ENCODE measurements around the gene TSC22D1.

TSC22D1 gene

GRCh38 chr13:44451126-44451525 lies 125.0 kb downstream of the TSC22D1 start:
- ChIA-PET POLR2A (no interaction called here), CTCF (interaction anchor here (1.0 to 2.5 kb wide), 4 partner anchors 12 to 543 kb away, joined by 3 to 8 read pairs (median 6); no protein-coding TSS in a partner anchor)
- TF ChIP-seq CTCF (IDR thresholded peaks at IDR 0.05; ENCODE audit: insufficient read depth, low read length, missing control alignments), result no peak
- H3K4me3 ChIP-seq (ENCODE audit: low read depth, low read length), result no peak overlapping the region
- DNase-seq (ENCODE audit: low read depth, low spot score), result no peak

GRCh38 chr13:44449999-44450821 lies 125.9 kb downstream of the TSC22D1 start:
- no peak for DNase-seq (ENCODE audit: low read depth, low spot score)
- CTCF ChIA-PET, result interaction anchor here (2.4 to 2.5 kb wide), 2 partner anchors 11 to 13 kb away, joined by 8 to 14 read pairs; no protein-coding TSS in a partner anchor
- no peak for TF ChIP-seq CTCF (IDR thresholded peaks at IDR 0.05; ENCODE audit: insufficient read depth, low read length, missing control alignments)

DNA sequence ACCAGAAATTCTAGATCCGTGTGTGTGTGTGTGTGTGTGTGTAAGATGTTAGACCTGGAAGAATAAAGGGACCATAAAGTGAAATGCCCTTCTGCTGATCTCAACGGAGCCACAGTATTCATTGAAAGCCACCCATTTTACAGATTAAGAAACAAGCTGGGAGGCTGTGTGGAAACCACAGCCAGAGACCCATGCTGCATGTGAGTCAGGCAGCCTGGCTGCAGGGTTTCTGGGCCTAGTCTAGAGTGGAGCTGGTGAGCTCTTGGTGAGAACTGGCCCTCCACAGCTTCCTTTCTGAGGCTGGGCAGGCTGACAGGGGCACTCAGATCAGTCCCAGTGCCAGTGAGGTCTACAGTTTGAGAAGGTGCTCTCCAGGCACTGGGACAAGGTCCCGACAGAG lies 127.3 kb downstream of the TSC22D1 start:
- ChIA-PET CTCF (interaction anchor here (0.6 to 2.4 kb wide), 4 partner anchors 11 to 543 kb away, joined by 3 to 14 read pairs (median 3); no protein-coding TSS in a partner anchor), POLR2A (no interaction called here)
- no peak for DNase-seq (ENCODE audit: low read depth, low spot score)

More at GRCh38 chr13:44449999-44450821, 125.9 kb downstream of the TSC22D1 start:
- POLR2A ChIA-PET, result no interaction called here
- no peak overlapping the region for H3K4me3 ChIP-seq (ENCODE audit: low read depth, low read length)

DNA sequence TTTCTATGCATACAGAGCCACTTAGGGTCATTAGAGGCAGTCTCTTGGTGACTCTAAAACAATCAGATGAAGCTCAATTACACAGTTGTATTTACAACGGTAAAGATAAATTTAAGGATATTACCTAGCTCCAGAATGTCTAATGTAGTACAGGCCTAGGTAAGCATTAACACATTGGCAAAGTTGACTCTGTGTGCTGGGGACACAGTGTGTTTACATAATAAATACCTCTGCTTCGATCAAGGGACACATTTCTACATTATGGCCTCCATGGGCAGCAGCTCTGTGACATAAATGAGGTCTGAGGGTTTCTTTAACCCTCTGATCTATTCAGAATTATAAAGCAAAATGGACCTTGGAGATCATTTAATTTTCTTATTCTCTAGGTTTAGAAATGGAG lies 127.8 kb downstream of the TSC22D1 start:
- ChIA-PET POLR2A (no interaction called here), CTCF (interaction anchor here (0.6 to 2.4 kb wide), 3 partner anchors 11 to 543 kb away, joined by 3 to 14 read pairs (median 3); no protein-coding TSS in a partner anchor)
- no peak overlapping the region for H3K4me3 ChIP-seq (ENCODE audit: low read depth, low read length)
- no peak for DNase-seq (ENCODE audit: low read depth, low spot score)
- no peak for TF ChIP-seq CTCF (IDR thresholded peaks at IDR 0.05; ENCODE audit: insufficient read depth, low read length, missing control alignments)

More for the DNA sequence above, 127.3 kb downstream of the TSC22D1 start:
- no peak for TF ChIP-seq CTCF (IDR thresholded peaks at IDR 0.05; ENCODE audit: insufficient read depth, low read length, missing control alignments)
- H3K4me3 ChIP-seq (ENCODE audit: low read depth, low read length), result no peak overlapping the region

DNA sequence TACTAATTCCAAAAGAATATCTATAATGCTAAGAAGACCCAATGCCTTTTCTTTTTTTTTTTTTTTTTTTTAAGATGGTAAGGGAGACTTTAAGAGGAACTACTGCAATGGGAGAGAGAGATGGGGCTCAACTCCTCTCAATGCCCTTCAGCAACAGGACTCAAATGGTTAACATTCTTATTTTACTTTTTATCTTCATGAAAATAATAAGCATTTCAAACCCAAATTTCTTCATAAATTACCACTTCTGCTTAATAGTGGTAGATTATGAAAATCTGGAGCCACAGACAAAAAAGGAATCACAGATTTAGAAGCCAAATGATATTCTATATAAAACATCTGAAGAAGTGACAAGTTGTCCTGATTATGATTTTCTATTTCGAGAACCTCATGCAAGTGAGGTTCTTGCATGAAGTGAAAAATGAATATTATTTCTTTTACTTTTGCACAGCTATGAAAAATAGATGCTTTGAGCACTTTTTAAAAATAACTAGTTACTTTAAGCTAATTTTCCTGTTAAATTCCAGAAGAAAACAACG lies 128.3 kb downstream of the TSC22D1 start:
- H3K4me3 ChIP-seq (ENCODE audit: low read depth, low read length), result no peak overlapping the region
- DNase-seq (ENCODE audit: low read depth, low spot score), result no peak
- no peak for TF ChIP-seq CTCF (IDR thresholded peaks at IDR 0.05; ENCODE audit: insufficient read depth, low read length, missing control alignments)
- CTCF ChIA-PET, result interaction anchor here (0.6 to 2.4 kb wide), 2 partner anchors 10 to 542 kb away, joined by 3 to 14 read pairs; no protein-coding TSS in a partner anchor
- POLR2A ChIA-PET, result no interaction called here

GRCh38 chr13:44440046-44440608 lies 136.0 kb downstream of the TSC22D1 start:
- POLR2A ChIA-PET, result no interaction called here
- CTCF ChIA-PET, result interaction anchor here (0.7 to 19.6 kb wide), 8 partner anchors 11 to 534 kb away, joined by 3 to 242 read pairs (median 4); no protein-coding TSS in a partner anchor
- no peak for DNase-seq (ENCODE audit: low read depth, low spot score)
- H3K4me3 ChIP-seq (ENCODE audit: low read depth, low read length), result no peak overlapping the region
- TF ChIP-seq CTCF (IDR thresholded peaks at IDR 0.05; ENCODE audit: insufficient read depth, low read length, missing control alignments), result no peak

Measured in AG04449 (cell line).